Activated gamma-delta T cell treated with anti-CD3 and anti-CD28 coated beads, Interleukin-2, amount 50 U/mL, for 16 hours (primary cell): ENCODE results near the gene ADORA2A.

Experiments used
- DNase-seq: peaks from one replicate; pipeline ENCODE4 v3.0.0-alpha.2; 2020; ENCODE audit warnings: low read depth

The ADORA2A gene

DNA sequence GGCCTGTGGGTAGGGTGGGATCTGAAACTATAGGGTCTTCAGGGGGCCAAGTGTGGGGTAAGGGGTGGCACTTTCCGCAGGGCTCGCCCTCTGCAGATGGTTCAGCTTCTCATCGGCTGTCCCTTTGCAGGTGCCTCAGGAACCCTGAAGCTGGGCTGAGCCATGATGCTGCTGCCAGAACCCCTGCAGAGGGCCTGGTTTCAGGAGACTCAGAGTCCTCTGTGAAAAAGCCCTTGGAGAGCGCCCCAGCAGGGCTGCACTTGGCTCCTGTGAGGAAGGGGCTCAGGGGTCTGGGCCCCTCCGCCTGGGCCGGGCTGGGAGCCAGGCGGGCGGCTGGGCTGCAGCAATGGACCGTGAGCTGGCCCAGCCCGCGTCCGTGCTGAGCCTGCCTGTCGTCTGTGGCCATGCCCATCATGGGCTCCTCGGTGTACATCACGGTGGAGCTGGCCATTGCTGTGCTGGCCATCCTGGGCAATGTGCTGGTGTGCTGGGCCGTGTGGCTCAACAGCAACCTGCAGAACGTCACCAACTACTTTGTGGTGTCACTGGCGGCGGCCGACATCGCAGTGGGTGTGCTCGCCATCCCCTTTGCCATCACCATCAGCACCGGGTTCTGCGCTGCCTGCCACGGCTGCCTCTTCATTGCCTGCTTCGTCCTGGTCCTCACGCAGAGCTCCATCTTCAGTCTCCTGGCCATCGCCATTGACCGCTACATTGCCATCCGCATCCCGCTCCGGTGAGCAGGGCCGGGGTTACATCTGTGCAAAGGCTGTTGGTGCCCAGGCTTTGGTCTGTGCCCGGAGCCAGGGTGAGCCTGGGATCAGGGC lies 5.8 kb downstream of the ADORA2A start:
- DNase-seq: no peak

DNA sequence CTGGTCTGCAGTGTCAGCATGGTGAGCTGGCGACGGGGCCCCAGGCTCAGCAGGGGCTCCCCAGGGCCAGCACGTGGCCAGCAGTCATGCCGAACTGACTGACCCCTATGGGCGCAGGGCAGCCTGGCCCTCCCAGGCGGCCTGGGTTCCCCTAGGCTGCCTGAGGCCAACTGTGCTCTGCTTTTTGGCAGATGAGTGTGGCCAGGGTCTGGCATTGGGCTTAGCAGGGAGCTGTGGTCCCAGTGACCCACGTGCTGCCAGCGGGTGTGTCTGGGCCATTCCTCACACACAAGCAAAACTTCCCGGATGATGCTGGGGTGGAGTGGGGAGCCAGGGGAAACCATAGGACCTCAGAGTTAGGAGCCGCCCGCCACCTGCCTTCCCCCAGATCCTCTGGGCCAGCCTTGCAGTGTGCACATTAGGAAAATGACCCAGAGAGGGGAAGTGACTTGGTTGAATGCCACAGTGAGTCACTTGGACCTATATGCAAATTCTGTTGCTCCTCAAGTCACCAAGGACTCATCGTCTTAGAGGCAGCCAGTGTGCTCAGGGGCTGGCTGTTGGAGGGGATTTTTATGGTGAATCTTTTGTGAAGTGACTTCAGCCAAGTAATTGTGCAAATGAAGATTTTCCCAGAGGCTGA lies 6.5 kb downstream of the ADORA2A start:
- no peak for DNase-seq

DNA sequence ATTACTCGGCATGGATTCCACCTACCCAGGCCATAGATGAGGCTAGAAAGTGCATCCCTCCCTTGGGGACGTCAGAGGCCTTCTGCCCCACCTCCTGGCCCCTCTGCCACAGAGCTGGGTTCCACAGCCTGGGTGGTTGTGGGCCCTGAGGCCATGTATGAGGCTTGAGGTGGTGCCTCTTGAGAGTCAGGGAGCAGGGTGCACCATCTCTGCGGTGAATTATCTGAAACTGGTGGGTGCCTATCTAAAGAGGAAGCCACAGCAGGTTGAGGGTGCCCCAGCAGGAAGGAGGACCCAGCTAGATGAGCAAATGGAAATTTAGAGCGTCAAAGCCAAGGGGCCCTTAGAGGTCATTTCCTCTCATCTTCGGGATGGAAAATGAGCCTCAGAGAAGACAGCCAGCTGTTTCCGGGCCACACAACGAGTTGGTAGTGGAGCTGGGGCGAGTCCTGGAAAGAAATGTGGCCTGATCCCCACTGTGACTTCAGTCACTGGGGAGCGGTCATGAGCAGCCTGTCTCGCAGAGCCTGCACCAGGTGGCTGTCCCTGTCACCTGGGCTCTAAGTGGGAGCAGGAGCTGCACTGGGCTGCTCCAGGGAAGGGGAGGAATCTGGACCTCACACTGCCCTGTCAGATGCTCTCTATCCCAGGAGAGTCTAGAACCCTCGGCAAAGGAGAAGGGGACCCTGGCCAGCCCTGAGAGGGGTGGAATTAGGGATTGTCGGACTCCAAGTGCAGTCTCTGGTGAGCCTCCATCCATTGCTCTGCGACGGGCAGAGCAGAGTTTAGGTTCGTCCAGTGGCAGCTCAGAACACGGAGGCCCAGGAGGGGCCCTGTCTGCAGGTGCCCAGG lies 7.3 kb downstream of the ADORA2A start:
- peak; percentile 70 for DNase-seq

DNA sequence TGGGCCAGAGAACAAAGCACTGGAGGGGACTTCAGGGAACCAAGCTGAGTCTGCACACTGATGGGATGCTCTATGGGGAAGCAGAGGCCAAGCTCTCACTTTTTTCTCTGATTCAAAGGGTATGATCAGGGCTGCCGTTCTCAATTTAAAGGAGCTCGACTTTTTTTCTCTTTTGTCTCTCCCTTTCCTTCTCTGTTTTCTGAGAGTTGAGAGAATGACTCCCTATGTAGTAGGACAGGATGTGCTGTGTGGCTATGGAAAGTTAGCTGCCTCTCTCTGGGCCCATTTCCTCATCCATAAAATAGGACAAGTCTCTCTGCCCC lies 7.9 kb downstream of the ADORA2A start:
- no peak for DNase-seq

DNA sequence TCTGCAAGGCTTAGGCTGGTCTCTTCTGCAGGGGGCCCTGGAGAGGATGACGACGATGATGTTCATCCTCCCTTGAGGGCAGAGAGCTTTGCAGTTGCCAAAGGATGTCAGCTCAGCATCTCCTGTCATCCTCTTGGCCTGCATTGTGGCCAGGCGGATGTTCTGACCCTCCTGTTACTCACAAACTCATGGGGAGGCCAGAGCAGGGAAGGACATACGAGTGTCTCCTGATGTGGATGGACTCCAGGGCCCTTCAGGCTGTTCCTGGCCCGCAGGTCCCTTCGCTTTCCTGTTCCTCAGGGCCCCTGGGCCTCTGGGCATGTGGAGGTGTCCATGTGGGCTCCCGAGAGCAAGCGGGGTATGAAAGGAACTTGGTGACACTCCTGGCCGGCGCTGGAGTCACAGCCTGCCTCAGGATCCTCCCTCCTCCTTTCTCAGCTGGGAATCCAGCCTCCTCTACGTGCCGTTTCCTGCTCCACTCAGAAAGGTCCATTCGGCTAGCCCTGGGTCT lies 8.5 kb downstream of the ADORA2A start:
- no peak for DNase-seq

DNA sequence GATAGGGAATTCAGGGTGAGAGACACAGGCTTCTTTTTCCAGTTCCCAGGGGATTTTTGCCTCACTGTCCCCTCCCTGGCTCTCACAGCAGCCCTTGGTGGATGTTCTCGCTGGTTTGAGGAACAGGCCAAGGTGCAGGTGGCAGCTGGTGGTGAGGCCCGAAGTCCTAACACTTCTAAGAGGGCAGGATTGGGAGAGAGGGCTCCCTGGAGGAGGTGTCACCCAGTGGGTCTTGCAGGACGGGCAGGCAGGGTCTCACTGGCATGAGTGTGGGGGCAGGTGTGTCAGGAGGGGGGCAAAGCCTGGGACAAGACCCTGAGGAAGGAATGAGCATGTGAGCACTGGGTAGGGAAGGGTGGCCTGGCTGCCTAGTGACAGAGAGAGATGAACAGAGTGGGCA lies 9.2 kb downstream of the ADORA2A start:
- no peak for DNase-seq

DNA sequence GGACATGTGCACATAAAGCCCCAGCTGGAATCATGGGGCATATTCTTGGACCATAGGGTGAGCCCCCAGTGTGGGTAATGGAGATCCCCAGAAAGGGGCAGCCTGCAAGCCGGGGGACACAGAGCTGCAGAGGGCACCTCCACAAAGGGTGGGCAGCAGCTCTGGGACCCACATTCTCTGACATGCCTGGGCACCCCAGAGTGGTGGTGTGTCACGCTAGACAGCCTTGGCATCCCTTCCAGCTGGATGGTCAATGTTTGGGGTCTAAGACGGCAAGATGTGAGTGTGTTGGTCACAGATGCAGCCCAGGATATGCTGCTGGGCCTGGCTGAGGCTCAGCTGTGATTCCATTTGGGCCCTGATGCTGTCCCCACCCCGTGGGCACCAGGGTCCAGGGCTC lies 9.7 kb downstream of the ADORA2A start:
- DNase-seq: no peak

DNA sequence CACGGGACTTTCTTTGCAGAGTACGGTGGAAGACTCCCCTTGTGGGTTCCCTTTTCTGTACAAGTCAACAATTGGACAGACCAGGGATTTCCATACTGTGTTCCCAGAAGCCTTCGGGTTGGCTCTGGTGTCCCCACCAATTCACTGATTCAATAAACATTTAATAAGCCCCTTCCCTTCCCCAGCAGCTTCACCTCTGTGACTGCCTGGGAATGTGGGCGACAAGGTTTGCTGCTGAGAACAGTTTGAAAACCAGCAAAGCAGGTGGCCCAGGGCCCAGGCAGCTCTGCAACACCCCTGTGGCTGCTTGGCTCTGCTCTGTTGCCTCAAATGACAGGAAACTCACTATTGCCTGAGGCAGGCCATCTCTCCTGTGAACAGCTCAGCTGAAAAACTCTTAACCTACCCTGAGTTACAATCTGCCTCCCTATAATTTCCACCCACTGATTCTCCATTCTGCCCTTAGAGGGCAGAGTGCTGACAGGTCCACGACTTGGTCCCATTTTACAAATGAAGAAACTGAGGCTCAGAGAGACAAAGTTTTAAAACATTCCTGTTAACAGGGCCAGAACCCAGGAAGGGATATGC lies 10.4 kb downstream of the ADORA2A start:
- DNase-seq: no peak

DNA sequence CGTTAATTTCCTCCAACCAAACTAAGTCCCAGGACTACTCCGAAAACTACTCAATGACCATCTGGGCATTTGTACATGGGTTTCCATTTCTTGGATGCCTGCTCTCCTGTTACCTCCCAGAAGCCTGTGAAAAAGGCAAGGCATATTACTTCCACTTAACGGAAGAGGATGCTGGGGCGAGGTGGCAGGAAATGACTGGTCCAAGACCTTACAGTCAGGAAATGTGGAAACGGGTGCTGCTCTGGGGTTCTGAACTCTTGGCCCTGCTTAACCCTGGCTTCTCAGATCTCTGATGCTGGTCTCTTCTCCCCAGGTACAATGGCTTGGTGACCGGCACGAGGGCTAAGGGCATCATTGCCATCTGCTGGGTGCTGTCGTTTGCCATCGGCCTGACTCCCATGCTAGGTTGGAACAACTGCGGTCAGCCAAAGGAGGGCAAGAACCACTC lies 12.9 kb downstream of the ADORA2A start:
- no peak for DNase-seq

DNA sequence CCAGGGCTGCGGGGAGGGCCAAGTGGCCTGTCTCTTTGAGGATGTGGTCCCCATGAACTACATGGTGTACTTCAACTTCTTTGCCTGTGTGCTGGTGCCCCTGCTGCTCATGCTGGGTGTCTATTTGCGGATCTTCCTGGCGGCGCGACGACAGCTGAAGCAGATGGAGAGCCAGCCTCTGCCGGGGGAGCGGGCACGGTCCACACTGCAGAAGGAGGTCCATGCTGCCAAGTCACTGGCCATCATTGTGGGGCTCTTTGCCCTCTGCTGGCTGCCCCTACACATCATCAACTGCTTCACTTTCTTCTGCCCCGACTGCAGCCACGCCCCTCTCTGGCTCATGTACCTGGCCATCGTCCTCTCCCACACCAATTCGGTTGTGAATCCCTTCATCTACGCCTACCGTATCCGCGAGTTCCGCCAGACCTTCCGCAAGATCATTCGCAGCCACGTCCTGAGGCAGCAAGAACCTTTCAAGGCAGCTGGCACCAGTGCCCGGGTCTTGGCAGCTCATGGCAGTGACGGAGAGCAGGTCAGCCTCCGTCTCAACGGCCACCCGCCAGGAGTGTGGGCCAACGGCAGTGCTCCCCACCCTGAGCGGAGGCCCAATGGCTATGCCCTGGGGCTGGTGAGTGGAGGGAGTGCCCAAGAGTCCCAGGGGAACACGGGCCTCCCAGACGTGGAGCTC lies 13.5 kb downstream of the ADORA2A start:
- no peak for DNase-seq

DNA sequence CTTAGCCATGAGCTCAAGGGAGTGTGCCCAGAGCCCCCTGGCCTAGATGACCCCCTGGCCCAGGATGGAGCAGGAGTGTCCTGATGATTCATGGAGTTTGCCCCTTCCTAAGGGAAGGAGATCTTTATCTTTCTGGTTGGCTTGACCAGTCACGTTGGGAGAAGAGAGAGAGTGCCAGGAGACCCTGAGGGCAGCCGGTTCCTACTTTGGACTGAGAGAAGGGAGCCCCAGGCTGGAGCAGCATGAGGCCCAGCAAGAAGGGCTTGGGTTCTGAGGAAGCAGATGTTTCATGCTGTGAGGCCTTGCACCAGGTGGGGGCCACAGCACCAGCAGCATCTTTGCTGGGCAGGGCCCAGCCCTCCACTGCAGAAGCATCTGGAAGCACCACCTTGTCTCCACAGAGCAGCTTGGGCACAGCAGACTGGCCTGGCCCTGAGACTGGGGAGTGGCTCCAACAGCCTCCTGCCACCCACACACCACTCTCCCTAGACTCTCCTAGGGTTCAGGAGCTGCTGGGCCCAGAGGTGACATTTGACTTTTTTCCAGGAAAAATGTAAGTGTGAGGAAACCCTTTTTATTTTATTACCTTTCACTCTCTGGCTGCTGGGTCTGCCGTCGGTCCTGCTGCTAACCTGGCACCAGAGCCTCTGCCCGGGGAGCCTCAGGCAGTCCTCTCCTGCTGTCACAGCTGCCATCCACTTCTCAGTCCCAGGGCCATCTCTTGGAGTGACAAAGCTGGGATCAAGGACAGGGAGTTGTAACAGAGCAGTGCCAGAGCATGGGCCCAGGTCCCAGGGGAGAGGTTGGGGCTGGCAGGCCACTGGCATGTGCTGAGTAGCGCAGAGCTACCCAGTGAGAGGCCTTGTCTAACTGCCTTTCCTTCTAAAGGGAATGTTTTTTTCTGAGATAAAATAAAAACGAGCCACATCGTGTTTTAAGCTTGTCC lies 14.3 kb downstream of the ADORA2A start:
- DNase-seq: no peak

DNA sequence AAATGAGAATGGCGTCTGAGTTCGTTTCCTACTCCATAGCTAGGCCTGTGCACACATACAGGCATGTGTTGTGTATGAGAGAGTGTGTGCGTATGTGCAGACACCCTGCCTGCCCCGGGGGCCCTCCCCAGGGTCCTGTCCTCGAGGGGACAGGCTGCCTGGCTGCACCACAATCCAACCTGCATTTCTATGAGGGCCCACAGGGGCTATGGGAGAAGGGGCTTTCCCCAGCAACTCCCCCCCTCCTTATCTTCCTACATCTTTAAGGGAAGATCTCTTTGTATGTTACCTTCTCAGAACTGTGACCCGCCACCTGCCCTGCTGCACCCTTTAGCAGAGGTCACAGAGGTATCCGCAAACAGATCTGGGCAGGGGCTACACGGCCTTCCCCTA lies 14.9 kb downstream of the ADORA2A start:
- DNase-seq: no peak

DNA sequence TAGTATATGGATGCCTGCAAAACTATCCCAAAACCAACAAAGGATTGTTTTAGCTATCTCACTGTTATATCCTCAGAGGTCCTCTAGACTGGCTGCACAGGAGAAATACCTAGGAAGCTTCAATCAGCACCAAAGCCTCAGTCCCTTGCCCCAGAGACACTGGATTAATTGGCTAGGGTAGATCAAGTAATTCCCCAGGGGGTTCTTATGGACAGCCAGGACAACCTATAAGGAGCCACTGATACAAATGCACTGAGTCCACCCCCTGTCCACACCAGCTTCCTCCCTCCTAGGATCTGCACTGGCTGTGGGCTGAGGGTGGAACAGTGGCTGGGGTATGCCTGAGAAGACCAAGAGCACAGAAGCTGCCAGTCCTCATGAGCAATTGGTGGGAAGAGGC lies 16.3 kb downstream of the ADORA2A start:
- DNase-seq: no peak

DNA sequence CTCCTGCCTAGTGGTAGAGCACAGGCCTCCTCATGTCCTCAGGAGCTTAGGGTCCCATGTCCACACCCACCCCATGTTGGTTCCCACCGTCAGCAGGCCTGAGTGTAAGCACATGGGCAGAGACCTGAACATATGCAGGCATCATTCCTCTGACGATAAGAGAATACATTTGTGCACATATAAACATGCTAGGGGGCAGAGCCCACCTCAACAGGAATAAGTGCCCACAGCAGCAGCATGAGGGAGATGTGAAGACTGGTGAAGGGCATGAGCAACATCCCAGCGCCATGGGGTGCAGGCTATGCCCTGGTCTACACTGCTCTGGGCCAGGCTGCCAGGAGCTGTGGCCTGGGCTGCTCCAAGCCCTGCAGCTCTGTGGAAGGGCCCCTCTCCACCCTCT lies 16.9 kb downstream of the ADORA2A start:
- DNase-seq: no peak

DNA sequence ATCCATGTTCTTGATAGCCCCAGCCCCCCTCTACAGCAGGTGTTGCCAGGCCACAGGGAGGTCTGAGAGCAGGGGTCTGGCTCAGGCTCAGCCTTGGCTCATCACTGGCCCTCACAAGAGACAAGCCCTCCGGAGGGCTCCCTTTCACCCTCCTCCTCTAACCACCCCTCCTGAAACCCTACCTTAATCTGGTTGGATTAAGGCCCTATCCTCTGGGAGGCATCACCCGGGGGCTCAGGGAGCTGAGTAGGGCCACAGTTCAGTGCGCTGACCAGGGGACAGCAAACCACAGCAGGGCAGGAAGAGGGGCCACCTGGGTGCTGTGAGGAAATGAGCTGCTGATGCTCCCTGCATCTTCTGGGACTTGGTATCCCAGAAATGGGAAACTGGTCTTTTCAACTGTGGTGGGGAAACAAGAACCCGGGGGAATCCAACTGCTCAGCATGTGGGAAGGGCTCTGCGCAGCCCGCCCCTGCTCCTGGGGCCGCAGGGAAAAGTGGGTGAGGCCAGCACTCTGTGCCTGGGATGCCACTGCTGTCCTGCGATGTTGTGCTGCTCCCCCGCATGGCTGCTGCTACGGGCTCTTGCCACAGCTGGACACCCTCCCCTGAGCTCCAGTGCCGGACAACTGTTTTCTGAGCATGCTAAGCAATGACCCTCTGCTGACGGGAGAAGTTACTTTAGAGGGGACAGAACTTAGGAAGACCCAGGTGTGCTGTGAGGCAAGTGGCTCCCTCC lies 17.5 kb downstream of the ADORA2A start:
- DNase-seq: no peak

DNA sequence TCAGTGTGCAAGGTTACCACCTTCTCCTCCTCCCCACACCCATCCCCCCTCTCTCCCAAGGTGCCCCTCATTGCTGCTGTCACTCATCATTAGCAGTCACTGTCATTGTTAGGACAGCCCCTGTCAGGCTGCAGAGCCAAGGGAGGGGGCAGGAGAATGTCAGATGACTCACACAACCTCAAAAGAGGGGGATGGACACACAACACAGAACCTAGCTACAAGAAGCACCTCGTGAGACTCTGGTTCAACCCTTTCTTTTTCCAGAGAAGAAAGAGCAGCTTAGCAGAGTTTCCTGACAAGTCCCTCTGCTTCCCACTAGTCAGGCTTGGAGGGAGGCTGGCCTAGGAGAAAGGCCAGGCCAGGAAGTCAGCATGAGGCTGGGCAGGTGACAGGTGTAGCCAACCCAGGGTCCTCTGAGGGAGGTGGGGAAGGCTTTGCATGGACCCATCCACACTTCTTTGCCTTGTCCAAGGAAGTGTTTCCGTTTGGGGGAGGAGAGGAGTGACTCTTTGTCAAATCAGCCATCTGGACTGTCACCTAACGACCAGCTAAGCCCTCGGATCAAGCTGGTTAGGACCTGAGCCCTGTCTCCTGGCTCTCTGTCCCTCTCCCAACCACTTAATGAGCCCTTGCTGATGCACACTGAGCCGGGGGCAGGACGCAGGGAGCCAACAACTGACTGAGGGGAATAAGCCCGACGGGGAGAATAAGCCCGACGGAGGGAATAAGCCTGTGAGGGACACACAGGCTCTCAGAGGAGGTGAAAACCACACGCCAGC lies 18.3 kb downstream of the ADORA2A start:
- DNase-seq: no peak

DNA sequence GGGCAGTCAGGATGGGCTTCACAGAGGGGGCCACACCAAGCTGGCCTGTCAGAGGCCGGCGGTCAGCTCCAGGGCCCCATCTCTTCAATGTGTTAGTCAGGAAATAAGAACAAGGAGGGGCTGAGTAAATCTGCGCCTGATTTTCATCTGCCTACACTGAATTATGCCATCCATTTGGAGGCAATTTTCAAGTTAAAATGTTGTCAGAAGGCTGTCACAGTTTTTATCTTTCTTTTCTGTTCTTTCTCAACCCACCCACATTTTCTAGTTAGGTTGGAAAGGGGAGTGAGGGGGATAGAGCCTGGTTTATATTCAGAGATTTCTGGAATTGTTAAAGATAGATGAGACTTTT lies 18.8 kb downstream of the ADORA2A start:
- DNase-seq: no peak

DNA sequence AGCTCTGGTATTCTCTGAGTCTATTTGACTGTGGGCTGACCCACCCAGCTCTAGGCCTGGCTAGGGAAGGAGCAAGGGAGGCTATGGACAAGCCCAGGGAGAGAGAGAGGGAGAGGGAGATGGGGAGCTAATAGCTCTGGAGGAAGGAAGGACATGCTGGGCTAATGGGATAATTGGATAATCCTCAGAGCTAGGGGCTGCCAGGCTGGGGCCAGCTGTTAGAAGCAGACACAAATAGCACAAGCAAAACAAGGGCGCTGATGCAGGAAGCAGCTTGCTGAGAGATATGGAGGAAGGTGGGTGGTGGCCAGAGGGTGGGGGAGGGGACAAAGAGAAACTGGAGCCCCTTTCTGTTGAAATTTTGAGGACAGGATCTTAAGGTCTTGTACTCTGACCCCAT lies 23.2 kb downstream of the ADORA2A start:
- DNase-seq: no peak

DNA sequence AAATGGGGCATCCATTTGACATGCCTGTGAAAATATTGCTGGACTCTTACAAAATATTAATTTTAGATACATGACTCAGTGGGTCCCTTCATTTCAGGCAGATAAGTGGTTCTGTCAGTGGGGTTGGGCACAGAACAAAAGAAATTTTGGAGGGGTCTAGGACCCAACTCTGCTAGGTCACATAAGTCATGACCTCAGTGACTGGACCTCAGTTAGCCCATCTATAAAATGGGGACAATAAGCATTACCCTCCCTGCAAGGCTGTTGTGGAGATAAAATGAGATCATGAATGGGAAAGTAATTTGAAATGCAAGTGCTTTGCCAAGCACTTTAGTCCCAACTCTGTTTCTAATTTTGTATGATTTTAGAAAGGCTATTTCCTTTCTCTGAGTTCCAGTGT lies 23.8 kb downstream of the ADORA2A start:
- DNase-seq: no peak
